Right lung (tissue), 5 donors: ENCODE measurements around the gene ARHGAP25. TPM values are rescaled to one million over a fixed set of nuclear protein-coding genes. Genes with fewer than 3 reads are reported as not detected.
A peak's percentile ranks its signal among the peaks of the same experiment; 100 is the strongest.

Source experiments
- DNase-seq, 2 donors: peaks; one replicate each; pipeline ENCODE4 v3.0.0-alpha.2; 2013
- polyA plus RNA-seq, 5 donors: library from polyadenylated mRNA; unstranded; fragments of 120-200 nt; gene quantifications; one replicate each; pipeline versions ENCODE4 v1.2.1 to v1.2.3, GENCODE V29; 2013; ENCODE audit warnings: inconsistent platforms in 1 of 5, low replicate concordance in 1 of 5; ENCODE audit not compliant: insufficient read length in 5 of 5, insufficient read depth in 1 of 5

The ARHGAP25 gene
- polyA plus RNA-seq, 5 donors = 6.1 to 8.9 (median 6.9) TPM

- DNase-seq = no peak
Observed at GRCh38 chr2:68829749-68830148, 95.1 kb downstream of the ARHGAP25 start.

DNA sequence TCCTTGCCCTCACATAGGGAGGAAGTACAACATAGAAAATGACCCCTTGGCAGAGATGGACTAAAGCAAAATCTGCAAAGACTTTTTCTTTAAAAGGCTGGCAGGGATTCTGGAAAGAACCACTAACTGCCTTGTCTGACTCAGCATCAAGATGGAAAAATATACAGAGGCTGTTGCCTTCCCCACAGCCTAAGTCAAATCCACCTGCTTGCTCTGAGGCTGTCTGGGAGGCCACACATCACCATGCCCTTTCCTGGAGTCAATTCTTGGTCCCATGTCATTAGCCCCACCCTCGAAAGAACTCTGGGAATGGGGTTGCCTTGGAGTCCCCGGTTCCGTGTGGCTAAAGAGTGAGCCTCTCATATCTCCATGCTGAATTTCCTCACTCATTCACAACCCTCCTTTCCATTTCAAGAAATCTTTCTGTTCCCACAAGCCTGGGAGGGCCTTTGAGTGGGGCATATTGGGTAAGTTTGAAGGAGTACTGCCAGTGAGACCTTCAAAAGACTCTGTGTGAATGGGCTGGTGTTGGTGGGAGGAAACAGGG, 97.1 kb downstream of the ARHGAP25 start:
- DNase-seq = no peak

DNA sequence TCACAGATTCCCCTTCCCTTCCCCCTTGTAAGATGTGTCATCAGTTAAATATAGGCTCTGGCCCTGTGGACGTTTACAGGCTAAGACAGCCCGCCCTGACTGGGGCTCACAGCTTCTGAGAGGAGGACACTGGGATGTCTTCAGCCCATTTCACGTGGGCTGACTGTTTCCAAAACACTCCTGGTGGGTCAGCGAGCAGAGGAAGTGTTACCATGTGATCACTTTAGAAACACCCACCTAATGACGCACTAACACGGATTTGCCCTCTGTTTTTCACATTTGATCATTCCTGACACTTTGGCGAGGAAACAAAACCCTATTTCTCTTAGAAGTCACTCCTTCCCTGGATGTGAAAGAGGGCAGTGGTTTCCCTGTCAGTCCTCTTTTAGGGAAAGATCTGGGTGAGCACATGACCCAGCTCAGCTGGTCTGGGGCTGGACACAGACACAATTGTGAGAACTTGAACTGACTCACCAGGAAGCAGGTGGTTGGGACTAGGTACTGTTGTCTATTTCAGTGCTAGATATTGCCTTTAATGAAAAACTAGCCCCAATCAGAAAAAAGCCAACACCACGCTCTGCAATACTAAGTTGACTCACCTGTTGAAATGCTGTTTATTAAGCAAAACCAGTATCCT, 97.7 kb downstream of the ARHGAP25 start:
- no peak for DNase-seq

DNA sequence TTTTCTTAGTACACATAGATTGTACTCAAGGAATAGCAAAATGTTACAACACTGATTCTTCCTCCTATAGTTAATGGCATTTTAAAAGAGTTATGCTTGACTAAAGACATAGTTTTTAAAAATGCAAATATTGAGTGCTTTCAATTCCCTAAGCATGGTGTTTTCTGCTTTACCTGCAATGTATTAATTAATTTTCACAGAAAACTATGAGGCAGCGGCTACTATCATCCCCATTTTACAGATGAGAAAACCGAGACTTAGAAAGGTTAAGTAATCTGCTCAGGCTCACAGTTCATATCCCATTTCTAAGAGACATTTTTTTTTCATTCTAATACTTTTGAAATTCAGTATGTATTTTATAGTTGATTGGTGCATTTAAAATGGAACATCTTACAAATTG, 98.6 kb downstream of the ARHGAP25 start:
- DNase-seq = no peak

- DNase-seq = no peak
Observed at GRCh38 chr2:68834737-68835376, 100.2 kb downstream of the ARHGAP25 start.

- DNase-seq = no peak
Observed at GRCh38 chr2:68835621-68836020, 101.0 kb downstream of the ARHGAP25 start.

- DNase-seq = no peak
Observed at GRCh38 chr2:68837164-68837860, 102.7 kb downstream of the ARHGAP25 start.

DNA sequence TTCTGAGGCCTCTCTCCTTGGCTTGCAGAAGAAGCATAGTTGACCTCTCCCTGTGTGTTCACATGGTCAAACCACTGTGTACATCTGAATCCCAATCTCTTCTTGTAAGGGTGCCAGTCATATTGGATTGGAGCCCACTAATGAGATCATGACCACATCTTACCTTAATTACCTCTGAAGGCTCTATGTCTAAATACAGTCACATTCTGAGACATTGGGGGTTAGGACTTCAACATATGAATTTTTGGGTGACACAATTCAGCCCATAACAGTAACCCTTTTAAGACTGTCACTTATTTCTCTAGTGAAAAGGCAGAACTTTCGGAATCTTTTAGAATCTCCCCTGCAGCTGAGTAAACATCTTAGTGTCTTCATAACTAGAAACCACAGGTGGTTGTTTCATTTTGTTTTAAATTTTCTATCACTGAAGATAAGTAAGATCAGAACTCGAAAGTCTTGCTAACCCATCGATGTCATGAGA, 103.3 kb downstream of the ARHGAP25 start:
- DNase-seq = no peak

DNA sequence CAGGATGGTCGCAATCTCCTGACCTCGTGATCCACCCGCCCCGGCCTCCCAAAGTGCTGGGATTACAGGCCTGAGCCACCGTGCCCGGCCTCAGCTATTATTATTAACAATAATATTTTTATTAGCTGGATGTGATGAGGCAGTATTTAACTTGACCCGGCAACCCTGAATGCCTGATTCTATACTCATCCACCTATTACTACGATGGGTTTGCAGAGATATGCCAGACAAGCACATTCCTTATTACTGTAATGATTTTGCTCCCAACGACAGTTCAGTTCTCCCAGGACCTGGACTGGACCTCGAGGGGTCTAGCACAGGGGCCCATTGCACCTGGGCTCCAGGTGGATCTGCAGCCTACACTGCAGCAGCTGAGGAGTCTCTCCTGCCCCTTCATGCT, 104.0 kb downstream of the ARHGAP25 start:
- no peak for DNase-seq

- DNase-seq = no peak
Observed at GRCh38 chr2:68839260-68839833, 104.7 kb downstream of the ARHGAP25 start.

- DNase-seq = no peak
Observed at GRCh38 chr2:68845043-68845442, 110.4 kb downstream of the ARHGAP25 start.

GRCh38 chr2:68846091-68846490, 111.5 kb downstream of the ARHGAP25 start:
- peak; percentile 55 to 69 for DNase-seq

GRCh38 chr2:68847751-68848150, 113.1 kb downstream of the ARHGAP25 start:
- DNase-seq = no peak

DNA sequence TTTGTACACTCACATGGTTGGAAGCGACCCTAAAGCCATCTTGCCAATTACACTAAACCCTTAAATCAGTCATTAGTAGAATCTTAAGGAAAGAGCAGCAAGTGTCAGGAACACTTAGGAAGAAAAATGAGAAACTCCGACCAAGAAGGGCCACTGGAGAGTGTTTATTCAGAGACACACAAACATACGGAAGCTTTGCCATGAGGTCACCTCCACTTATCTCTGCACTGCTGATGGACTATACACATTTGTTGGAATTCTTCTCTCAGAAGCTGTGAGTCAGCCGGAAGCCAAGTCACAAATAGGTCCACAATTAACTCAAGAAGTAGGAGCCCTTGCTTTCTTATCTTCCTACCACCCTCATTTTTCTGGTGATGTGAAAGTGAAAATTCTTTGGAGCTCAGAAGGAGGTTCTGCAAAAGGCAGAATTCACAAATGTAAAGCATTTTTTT, 115.0 kb downstream of the ARHGAP25 start:
- DNase-seq = no peak

- DNase-seq = no peak
Observed at GRCh38 chr2:68850524-68850923, 115.9 kb downstream of the ARHGAP25 start.

DNA sequence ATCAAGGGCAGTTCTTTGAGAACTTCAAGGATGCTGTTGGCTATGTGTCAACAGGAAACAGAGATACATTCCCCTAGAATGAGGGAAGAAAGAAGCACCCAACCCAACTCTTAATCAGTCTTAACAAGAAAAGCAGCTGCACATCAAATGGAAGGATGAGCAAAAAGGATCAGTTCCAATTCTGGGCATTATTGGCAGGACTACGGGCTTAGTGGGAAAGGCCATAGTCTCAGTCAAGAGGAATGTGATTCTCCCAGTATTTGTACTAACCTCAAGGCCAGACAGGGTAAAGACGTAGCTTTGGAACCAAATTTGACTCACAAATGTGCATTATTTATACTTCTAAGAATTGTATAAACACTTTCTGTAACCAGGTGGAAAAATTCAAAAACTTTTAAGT, 118.4 kb downstream of the ARHGAP25 start:
- no peak for DNase-seq

GRCh38 chr2:68853915-68854314, 119.3 kb downstream of the ARHGAP25 start:
- no peak for DNase-seq

DNA sequence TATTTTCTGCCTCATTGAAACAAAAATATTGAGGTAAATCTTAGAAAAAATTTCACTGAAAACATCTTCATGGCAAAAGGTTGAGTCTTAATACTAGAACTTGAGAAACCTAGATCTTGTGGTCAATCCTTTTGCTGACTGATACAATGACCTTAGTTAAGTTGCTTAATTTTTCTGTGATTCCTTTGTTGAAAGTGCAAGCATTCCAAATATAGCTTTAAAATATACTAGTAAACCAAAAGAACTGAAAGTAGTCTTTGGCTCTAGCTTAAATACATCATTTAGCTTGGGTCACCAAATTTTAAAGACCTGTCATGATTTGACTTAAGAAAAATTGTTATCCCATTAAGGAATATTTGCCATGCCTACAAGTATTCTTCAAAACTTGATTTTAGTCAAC, 119.9 kb downstream of the ARHGAP25 start:
- no peak for DNase-seq

GRCh38 chr2:68855550-68855949, 120.9 kb downstream of the ARHGAP25 start:
- no peak for DNase-seq

GRCh38 chr2:68857202-68857845, 122.7 kb downstream of the ARHGAP25 start:
- DNase-seq = no peak

DNA sequence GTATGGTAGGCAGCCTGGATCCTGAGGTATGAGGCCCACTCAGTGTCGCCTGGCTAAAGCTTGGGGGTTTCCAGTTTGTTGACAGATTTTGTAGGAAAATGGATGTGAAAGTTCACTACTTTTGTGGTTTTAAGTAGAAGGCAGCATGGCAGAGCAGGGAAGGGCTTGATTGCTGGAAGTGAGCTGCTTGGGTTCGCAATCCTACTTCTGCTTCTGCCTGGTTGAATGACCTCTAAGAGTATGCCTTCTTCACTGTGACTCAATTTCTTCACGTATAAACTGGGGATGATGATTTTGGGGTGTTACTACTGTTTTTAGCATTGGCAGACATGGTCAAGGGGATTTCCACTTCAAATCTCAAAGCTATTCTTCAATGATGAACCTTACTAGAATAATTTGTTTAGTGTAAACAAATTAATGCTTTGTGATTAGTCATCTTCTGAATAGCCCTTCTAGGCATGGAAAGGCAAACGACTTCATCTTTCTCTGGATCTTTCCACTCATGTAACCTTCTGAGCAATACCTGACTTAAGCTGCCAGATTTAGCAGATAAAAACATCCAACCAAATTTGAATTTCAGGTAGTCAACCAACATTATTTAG, 123.3 kb downstream of the ARHGAP25 start:
- DNase-seq = no peak
